C4-2B (cell line): Measurements from ENCODE around the gene CCDC171.

Experiments used
- CTCF ChIP-seq: fragments of 450-650 bp; conservative IDR thresholded peaks from 2 replicates; pipeline ENCODE4 v1.5.1; 2017; ENCODE audit warnings: mild to moderate bottlenecking
- ZFX ChIP-seq: fragments of 450-650 bp; IDR thresholded peaks from 2 replicates; pipeline ENCODE4 v1.6.1; 2017

- TF ChIP-seq CTCF = peak; percentile 79
- TF ChIP-seq ZFX = no peak
Measured at GRCh38 chr9:15606643-15607472, 54.0 kb downstream of the CCDC171 start.
